COR-L47 (cell line): ENCODE results near the gene UBAC2.
"Not testable (repeated sequence)": the region's sequence is repeated elsewhere in the genome, so short reads cannot be mapped to it uniquely, and the experiment has no call there.

Experiments used
- DNase-seq: peaks from one replicate; lab custom pipeline; 2025; lab: John Stamatoyannopoulos, UW

The UBAC2 gene

GRCh38 chr13:99396446-99396845 lies 195.8 kb downstream of the UBAC2 start:
- no peak for DNase-seq

GRCh38 chr13:99398071-99398470 lies 197.4 kb downstream of the UBAC2 start:
- no peak for DNase-seq

GRCh38 chr13:99398916-99399622 lies 198.4 kb downstream of the UBAC2 start:
- DNase-seq = no peak

GRCh38 chr13:99399623-99399974 lies 198.9 kb downstream of the UBAC2 start:
- no peak for DNase-seq

- DNase-seq = no peak
Observed at GRCh38 chr13:99403458-99403971, 202.9 kb downstream of the UBAC2 start.

- DNase-seq = no peak
Observed at GRCh38 chr13:99404005-99404755, 203.5 kb downstream of the UBAC2 start.

- DNase-seq = no peak
Observed at GRCh38 chr13:99405966-99406365, 205.3 kb downstream of the UBAC2 start.

GRCh38 chr13:99406799-99407201 lies 206.1 kb downstream of the UBAC2 start:
- no peak for DNase-seq

- DNase-seq = no peak
Observed at GRCh38 chr13:99407906-99408702, 207.4 kb downstream of the UBAC2 start.

GRCh38 chr13:99408703-99409000 lies 208.0 kb downstream of the UBAC2 start:
- DNase-seq = no peak

- not testable (repeated sequence) for DNase-seq
Observed at GRCh38 chr13:99409461-99410083, 208.9 kb downstream of the UBAC2 start.

- DNase-seq = not testable (repeated sequence)
Observed at GRCh38 chr13:99410646-99411475, 210.2 kb downstream of the UBAC2 start.

- DNase-seq = no peak
Observed at GRCh38 chr13:99412856-99413255, 212.2 kb downstream of the UBAC2 start.

- no peak for DNase-seq
Observed at GRCh38 chr13:99414048-99414995, 213.7 kb downstream of the UBAC2 start.

GRCh38 chr13:99415014-99415650 lies 214.5 kb downstream of the UBAC2 start:
- DNase-seq = no peak

GRCh38 chr13:99415851-99416331 lies 215.2 kb downstream of the UBAC2 start:
- DNase-seq = no peak

GRCh38 chr13:99416411-99417121 lies 215.9 kb downstream of the UBAC2 start:
- DNase-seq = no peak

GRCh38 chr13:99417201-99418102 lies 216.8 kb downstream of the UBAC2 start:
- DNase-seq = no peak
